ENCODE data around the gene OR5C1.
"Not testable (repeated sequence)": the region's sequence is repeated elsewhere in the genome, so short reads cannot be mapped to it uniquely, and the experiment has no call there.

OR5C1 gene

GRCh38 chr9:122812736-122813135, 24.0 kb downstream of the OR5C1 start:
- DNase-seq (ENCODE audit: low read depth) = no peak

- no peak for DNase-seq (ENCODE audit: low read depth)
These were observed 25.8 kb downstream of the OR5C1 start for GRCh38 chr9:122814545-122814944.

DNA sequence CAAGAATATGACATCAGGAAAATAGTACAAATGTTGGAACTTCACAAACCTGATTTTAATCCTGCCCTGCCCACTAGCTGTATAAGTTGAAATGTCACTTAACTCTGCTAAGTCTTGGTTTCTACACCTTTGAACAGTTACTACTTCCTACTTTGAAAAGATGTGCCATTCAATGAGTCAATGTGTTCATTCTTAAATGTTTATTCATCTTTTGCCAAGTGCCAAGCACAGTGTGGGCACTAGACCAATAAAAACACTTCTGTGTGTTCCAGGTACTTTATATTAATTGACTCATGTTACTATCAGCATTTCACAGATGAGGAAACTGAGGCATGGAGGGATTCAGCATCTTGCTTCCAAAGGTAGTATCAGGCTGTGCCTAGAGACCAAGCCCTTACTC, 26.8 kb downstream of the OR5C1 start:
- DNase-seq (ENCODE audit: low read depth) = no peak

DNA sequence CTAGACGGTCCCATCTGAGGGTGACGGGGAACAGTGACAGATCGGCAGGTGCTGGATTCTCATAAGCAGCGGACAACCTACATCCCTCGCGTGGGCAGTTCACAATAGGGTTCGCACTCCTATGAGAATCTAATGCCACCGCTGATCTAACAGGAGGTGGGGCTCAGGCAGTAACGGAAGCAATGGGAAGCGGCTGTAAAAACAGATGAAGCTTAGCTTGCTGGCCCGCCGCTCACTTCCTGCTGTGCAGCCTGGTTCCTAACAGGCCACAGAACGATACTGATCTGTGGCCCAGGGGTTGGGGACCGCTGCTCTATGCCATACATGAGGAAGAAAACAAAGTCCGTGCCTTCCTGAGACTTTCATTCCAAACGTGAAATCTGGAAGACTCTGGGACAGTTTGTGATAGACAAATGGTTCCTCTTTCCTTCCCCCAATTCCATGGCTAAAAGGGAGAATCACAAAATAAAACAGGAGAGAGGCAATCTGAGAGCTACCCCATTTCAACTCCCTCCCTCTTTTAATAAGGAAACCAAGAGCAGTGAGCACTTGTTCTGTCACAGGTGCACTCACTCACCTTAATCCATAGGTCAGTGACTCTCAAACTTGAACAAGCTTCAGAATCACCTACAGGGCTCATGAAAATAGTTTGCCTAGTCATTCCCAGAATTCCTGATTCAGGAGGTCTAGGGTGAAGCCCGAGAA, 27.6 kb downstream of the OR5C1 start:
- no peak for DNase-seq (ENCODE audit: low read depth)

- no peak for DNase-seq (ENCODE audit: low read depth)
These were observed 30.6 kb downstream of the OR5C1 start for GRCh38 chr9:122819326-122819725.

DNA sequence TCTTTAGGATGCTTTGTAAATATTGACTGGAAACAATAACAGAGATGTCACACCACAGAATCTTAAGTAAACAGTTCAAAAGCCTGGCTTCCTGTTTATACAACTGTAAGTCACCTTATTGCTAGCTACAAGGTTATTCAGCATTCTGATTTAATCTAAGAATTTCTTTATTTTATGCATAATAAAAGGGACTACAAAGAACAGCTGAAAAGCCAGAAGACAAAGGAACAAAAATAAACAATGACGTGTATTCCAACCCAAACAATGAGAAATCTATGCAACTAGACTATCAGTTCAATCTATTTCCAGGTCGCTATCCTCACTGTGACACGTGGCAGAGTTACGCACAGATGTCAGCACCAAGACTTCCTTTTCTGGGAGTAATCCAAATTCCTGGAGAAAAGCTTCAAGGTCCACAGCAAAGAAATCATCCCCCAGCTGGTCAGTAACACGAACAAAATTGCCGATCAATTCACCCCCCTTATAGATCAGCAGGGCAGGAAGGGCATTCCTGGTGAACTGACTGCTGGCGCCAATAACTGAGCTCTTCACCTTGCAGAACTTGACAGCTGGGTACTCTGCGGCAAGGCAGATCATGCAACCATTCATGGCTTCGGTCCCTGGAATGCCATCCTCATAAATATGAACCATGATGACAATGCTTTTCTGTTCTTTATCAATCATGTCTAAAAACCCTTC, 31.2 kb downstream of the OR5C1 start:
- DNase-seq (ENCODE audit: low read depth) = no peak

- no peak for DNase-seq (ENCODE audit: low read depth)
These were observed 31.7 kb downstream of the OR5C1 start for GRCh38 chr9:122820490-122820845.

DNA sequence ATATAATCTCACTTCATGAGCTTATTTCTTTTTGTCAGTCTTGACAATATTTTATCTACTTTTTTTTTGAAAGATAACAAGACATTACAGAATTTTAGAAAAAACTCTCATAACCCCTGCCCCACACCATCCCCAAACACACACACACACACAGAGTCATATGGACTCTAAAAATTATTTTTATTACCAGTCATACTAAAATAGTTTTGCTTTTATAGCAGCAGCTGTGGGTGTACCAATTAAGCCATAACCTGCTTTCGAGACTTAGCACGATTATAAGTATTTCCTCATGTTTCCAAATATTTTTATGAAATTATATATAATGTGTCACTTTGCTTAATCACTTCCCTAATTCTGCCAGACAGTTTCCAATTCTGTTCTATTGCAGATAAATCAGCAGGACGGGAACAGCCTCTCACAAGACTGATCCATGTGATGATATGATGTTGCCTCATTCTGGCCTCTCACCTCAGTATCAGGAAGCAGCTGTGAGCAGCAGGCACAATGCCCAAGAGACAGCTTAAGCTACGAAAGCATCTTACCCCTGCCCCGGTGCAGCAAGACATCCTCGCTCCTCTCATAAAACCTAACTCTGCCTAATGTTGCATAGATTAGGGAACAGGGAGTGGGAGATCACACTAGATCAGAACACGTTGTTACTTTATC, 32.7 kb downstream of the OR5C1 start:
- no peak for DNase-seq (ENCODE audit: low read depth)

DNA sequence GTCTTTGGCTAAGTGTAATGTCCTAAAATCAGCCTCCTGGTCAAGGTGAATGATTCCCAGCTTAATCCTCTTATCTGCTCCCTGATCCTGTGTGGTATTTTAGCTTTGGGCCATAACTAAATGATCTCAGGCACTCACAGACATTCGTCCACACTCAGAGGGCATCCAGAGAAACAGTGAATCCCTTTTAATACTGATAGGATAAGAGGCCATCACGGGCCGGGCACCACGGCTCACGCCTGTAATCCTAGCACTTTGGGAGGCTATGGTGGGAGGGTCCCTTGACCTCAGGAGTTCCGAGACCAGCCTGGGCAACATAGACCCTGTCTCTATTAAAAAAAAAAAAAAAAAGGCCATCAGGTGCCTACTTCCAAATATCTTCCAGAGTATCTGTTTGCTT, 33.3 kb downstream of the OR5C1 start:
- DNase-seq (ENCODE audit: low read depth) = no peak

GRCh38 chr9:122822938-122823337, 34.2 kb downstream of the OR5C1 start:
- no peak for DNase-seq (ENCODE audit: low read depth)

GRCh38 chr9:122827761-122828093, 39.0 kb downstream of the OR5C1 start:
- DNase-seq (ENCODE audit: low read depth) = no peak

GRCh38 chr9:122828965-122829284, 40.2 kb downstream of the OR5C1 start:
- DNase-seq (ENCODE audit: low read depth) = not testable (repeated sequence)

GRCh38 chr9:122832194-122832593, 43.5 kb downstream of the OR5C1 start:
- no peak for DNase-seq (ENCODE audit: low read depth)

DNA sequence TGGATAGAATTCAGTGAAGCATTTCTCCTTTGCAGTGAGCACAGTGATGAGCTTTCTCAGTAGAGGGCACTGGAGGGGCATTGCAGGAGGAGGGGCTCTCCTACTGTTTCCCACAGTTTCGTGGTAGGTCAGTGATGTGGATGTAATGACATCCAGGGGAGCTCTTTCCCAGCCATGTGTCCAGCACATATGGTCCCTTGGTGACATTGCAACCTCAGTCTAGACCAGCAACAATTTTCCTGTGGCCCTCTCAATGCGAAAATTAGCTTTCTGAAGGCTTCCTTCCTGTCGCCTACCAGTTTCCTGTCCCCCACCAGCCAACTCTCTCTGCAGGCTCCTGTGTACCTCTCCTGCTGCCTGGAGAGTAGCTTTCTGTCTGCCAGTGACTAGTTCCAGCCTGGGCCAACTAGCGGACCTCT, 46.6 kb downstream of the OR5C1 start:
- DNase-seq (ENCODE audit: low read depth) = no peak

DNA sequence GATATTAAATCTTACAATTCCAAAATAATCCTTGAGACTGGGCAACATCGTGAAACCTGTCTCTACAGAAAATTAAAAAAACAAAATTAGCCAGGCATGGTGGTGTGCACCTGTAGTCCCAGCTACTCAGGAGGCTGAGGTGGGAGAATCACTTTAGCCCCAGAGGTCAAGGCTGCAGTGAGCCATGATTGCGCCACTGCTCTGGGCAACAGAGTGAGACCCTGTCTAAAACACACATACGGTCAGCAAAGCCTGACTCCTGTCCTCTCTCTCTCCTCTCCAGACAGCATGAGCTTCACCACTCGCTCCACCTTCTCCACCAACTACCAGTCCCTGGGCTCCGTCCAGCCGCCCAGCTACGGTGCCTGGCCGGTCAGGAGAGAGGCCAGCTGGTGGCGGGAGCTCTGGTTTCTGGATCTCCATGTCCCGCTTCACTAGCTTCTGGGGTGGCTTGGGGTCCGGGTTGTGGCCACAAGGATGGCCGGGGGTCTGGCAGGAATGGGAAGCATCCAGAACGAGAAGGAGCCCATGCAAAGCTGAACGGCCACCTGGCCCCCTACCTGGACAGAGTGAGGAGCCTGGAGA, 48.6 kb downstream of the OR5C1 start:
- DNase-seq (ENCODE audit: low read depth) = no peak

DNA sequence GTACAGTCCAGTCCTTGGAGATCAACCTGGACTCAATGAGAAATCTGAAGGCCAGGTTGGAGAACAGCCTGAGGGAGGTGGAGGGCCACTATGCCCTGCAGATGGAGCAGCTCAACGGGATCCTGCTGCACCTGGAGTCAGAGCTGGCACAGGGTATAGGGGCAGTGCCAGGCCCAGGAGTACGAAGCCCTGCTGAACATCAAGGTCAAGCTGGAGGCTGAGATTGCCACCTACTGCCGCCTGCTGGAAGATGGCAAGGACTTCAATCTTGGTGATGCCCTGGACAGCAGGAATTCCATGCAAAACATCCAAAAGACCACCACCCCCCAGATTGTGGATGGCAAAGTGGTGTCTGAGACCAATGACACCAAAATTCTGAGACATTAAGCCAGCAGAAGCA, 49.7 kb downstream of the OR5C1 start:
- DNase-seq (ENCODE audit: low read depth) = not testable (repeated sequence)
